ENCODE results near the gene EEF1A2.

- TF ChIP-seq CTCF (IDR thresholded peaks at IDR 0.05; ENCODE audit: insufficient read depth, low read depth, low read length) (no peak), EZH2 (IDR thresholded peaks at IDR 0.05; ENCODE audit: insufficient read depth, low read length) (no peak)
Measured at GRCh38 chr20:63531686-63532448, 33.0 kb upstream of the EEF1A2 start.

All from astrocyte (in vitro differentiated cells and primary cell).